ENCODE results near the gene FMR1NB. TPM values are rescaled to one million over a fixed set of nuclear protein-coding genes. Genes with fewer than 3 reads are reported as not detected.

FMR1NB gene
- total RNA-seq, 1 donor from 2014 or later, result not detected

DNA sequence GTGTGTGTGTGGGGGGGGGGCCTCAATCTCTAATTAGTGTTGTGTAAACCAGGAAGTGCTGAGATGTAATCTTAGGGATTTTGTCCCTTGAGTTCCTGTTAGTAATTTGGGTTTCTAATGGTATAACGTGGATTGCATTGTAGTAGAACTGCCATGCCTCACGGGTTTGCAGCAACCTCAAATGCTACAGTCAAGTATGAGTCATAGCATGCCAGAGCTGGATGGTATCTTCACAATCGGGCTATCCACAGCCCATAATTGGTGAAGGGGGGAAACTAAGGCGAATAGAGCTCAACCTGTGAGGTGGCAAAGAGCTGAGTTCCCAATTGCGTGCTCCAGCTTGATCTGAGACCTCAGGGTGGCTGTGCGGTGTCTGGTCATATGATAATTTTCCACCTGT lies 2.2 kb upstream of the FMR1NB start:
- no peaks in the 10 kb centered on the region for H3K27me3 ChIP-seq (ENCODE audit: control insufficient read depth, insufficient read depth, low read length)
- TF ChIP-seq, protein P1, sequence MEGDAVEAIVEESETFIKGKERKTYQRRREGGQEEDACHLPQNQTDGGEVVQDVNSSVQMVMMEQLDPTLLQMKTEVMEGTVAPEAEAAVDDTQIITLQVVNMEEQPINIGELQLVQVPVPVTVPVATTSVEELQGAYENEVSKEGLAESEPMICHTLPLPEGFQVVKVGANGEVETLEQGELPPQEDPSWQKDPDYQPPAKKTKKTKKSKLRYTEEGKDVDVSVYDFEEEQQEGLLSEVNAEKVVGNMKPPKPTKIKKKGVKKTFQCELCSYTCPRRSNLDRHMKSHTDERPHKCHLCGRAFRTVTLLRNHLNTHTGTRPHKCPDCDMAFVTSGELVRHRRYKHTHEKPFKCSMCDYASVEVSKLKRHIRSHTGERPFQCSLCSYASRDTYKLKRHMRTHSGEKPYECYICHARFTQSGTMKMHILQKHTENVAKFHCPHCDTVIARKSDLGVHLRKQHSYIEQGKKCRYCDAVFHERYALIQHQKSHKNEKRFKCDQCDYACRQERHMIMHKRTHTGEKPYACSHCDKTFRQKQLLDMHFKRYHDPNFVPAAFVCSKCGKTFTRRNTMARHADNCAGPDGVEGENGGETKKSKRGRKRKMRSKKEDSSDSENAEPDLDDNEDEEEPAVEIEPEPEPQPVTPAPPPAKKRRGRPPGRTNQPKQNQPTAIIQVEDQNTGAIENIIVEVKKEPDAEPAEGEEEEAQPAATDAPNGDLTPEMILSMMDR (IDR thresholded peaks at IDR 0.05; ENCODE audit: insufficient read depth, low read length, severe bottlenecking), result no peak
- FAIRE-seq (no peak), DNase-seq (ENCODE audit: low read depth) (no peak)
- H3K4me3 ChIP-seq (ENCODE audit: low read depth, low read length), result no peak overlapping the region
- no peaks in the 10 kb centered on the region for H3K36me3 ChIP-seq (ENCODE audit: control insufficient read depth, insufficient read depth, low read length)

DNA sequence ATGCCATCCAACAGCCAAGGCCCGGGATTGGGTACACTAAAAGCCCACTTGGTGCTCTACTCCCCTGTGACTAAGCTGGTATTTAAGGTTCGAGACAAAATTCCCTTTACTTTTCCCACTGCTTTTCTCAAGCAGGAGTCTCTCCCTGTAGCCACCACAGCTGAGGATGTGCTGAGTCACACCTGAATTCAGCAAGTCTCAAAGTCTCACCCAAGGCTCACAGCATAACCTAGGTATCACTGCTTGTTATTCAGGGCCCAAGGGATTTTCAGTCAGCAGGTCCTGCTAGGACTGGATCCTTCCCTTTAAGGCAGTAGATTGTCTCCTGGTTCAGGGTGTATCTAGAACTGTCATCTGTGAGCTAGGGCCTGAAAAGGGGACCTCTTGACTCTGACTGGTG lies 39.2 kb downstream of the FMR1NB start:
- DNase-seq (ENCODE audit: low read depth) (peak; percentile 18), FAIRE-seq (no peak)
- Histone ChIP-seq H3K36me3 (ENCODE audit: control insufficient read depth, insufficient read depth, low read length) (no peaks in the 10 kb centered on the region), H3K27me3 (ENCODE audit: control insufficient read depth, insufficient read depth, low read length) (no peaks in the 10 kb centered on the region), H3K4me3 (ENCODE audit: low read depth, low read length) (no peak overlapping the region)
- TF ChIP-seq, protein P1 (IDR thresholded peaks at IDR 0.05; ENCODE audit: insufficient read depth, low read length, severe bottlenecking), result no peak

DNA sequence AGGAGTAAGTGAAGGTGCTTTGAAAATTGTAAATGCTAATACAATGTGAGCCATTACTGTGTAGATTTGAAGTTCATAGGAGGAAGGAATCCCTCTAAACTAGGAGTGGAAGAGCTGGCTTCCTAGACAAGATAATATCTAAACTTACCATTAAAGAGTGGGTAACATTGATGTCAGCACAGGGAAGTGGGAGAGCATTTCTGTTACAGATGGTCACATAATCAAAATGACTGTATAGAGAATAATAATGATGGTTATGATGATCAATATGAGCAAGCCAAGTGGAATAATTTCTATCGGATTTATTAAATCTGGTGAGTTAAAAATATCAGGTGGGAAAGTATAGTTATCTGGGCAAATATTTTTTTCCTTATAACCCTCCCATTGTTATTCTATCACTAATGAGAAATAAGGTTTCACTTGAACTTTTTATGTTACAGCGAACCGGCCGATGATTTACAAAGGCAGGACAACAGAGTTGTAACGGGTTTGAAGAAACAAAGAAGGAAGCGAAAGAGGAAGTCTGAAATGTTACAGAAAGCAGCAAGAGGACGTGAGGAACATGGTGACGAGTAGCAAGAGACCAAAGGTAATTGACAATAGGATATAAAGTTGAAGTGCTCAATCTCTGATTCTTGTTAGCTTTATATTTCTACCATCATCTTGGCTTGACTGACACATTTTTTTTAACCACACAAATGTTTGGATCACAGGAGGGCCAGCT lies 43.5 kb downstream of the FMR1NB start:
- DNase-seq (ENCODE audit: low read depth), result no peak
- Histone ChIP-seq H3K4me3 (ENCODE audit: low read depth, low read length) (no peak overlapping the region), H3K36me3 (ENCODE audit: control insufficient read depth, insufficient read depth, low read length) (no peaks in the 10 kb centered on the region), H3K27me3 (ENCODE audit: control insufficient read depth, insufficient read depth, low read length) (no peaks in the 10 kb centered on the region)
- TF ChIP-seq, protein P1 (IDR thresholded peaks at IDR 0.05; ENCODE audit: insufficient read depth, low read length, severe bottlenecking), result no peak
- FAIRE-seq, result no peak

DNA sequence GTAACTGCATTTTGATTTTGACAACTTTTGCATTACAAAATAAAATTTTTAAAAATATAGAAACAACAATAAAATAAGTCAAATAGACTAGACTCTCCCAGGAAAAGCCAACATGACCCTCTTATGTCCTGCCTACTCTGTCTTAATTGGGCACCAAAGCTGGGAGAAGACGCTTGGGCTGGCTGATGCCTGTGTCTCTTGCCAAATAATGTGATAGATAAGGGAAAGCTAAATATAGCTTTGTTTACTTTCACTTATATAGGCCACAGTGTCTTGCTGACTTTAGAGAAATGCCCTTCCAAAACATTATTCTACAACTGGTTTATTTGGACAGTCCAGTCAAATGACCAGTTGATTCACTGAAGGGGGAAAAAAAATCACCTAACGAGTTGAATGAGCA lies 54.2 kb downstream of the FMR1NB start:
- TF ChIP-seq, protein P1 (IDR thresholded peaks at IDR 0.05; ENCODE audit: insufficient read depth, low read length, severe bottlenecking), result no peak
- H3K27me3 ChIP-seq (ENCODE audit: control insufficient read depth, insufficient read depth, low read length), result no peaks in the 10 kb centered on the region
- no peak overlapping the region for H3K4me3 ChIP-seq (ENCODE audit: low read depth, low read length)
- FAIRE-seq (no peak), DNase-seq (ENCODE audit: low read depth) (no peak)
- H3K36me3 ChIP-seq (ENCODE audit: control insufficient read depth, insufficient read depth, low read length), result no peaks in the 10 kb centered on the region

DNA sequence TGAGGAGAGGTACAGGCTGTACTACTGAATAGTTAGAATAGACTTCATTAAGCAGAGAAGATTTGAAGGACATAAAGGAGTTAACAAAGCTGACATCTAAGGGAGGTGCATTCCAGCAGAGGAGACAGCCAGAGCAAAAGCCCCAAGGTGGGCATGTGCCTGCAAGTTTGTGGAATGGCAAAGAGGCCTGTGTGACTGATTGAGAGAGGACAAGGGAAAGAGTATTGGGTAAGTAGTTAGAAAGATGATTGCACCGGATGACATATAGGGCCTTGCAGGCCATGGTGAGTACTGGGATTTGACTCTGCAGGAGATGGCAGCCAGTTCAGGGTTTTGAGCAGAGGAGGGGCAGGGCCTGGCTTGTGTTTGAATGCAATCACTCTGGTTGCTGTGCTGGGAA lies 55.9 kb downstream of the FMR1NB start:
- Histone ChIP-seq H3K27me3 (ENCODE audit: control insufficient read depth, insufficient read depth, low read length) (no peaks in the 10 kb centered on the region), H3K4me3 (ENCODE audit: low read depth, low read length) (no peak overlapping the region), H3K36me3 (ENCODE audit: control insufficient read depth, insufficient read depth, low read length) (no peaks in the 10 kb centered on the region)
- DNase-seq (ENCODE audit: low read depth), result peak; percentile 46
- TF ChIP-seq, protein P1 (IDR thresholded peaks at IDR 0.05; ENCODE audit: insufficient read depth, low read length, severe bottlenecking), result no peak
- no peak for FAIRE-seq
